Activated T-helper 2 cell treated with anti-CD3 and anti-CD28 coated beads, Interferon-gamma antibody, Interleukin-2, Interleukin-4, amounts not matched to agents 10 μg/mL and 5 μg/mL and 100 μg/mL, durations not matched to agents 14 hours and 24 hours and 36 hours (primary cell): ENCODE data around the gene P4HA3. TPM values are rescaled to one million over a fixed set of nuclear protein-coding genes. Genes with fewer than 3 reads are reported as not detected.

Experiments used
- DNase-seq: peaks from one replicate; pipeline ENCODE4 v3.0.0; 2021; ENCODE audit warnings: low spot score
- H3K27ac Mint-ChIP-seq: one replicate; pipeline ENCODE4 v1.8.0; 2021; ENCODE audit warnings: mixed read lengths
- H3K27me3 Mint-ChIP-seq: one replicate; pipeline ENCODE4 v1.8.0; 2021; ENCODE audit warnings: low read depth, mixed read lengths
- H3K36me3 Mint-ChIP-seq: one replicate; pipeline ENCODE4 v1.8.0; 2021; ENCODE audit warnings: low read depth, mixed read lengths
- H3K4me1 Mint-ChIP-seq: one replicate; pipeline ENCODE4 v1.8.0; 2021; ENCODE audit warnings: low read depth, mixed read lengths
- H3K4me3 Mint-ChIP-seq: one replicate; pipeline ENCODE4 v1.8.0; 2021; ENCODE audit warnings: low read depth, mild to moderate bottlenecking, moderate library complexity, mixed read lengths
- H3K9me3 Mint-ChIP-seq: one replicate; pipeline ENCODE4 v1.8.0; 2021; ENCODE audit warnings: mixed read lengths
- intact Hi-C: fragments of 100-400 bp; cut with micrococcal nuclease; formaldehyde crosslinking; loops from one replicate; pipeline ENCODE4 v1.15.1; 2023
- total RNA-seq: library from RNA; stranded (reverse); gene quantifications from 2 replicates; pipeline ENCODE4 v1.2.3, GENCODE V29; 2022

P4HA3 gene
- total RNA-seq, 1 donor from 2014 or later = not detected

GRCh38 chr11:74276581-74276980 is 34.9 kb downstream of the P4HA3 start:
- no peaks in the 10 kb centered on the region for H3K4me1 Mint-ChIP-seq
- H3K27ac Mint-ChIP-seq = no peak overlapping the region
- no peaks in the 10 kb centered on the region for H3K36me3 Mint-ChIP-seq
- intact Hi-C loops = no loop called here
- peaks cover 30% of the 10 kb centered on the region for H3K27me3 Mint-ChIP-seq
- H3K9me3 Mint-ChIP-seq = no peaks in the 10 kb centered on the region
- no peak overlapping the region for H3K4me3 Mint-ChIP-seq
- DNase-seq = no peak

GRCh38 chr11:74272276-74272675 is 39.2 kb downstream of the P4HA3 start:
- H3K4me1 Mint-ChIP-seq = peaks cover 11% of the 10 kb centered on the region
- intact Hi-C loops = no loop called here
- H3K4me3 Mint-ChIP-seq = no peak overlapping the region
- peaks cover 33% of the 10 kb centered on the region for H3K27me3 Mint-ChIP-seq
- DNase-seq = no peak
- no peaks in the 10 kb centered on the region for H3K36me3 Mint-ChIP-seq
- no peak overlapping the region for H3K27ac Mint-ChIP-seq
- no peaks in the 10 kb centered on the region for H3K9me3 Mint-ChIP-seq

GRCh38 chr11:74269161-74269811 is 42.2 kb downstream of the P4HA3 start:
- Mint-ChIP-seq H3K9me3 (no peaks in the 10 kb centered on the region), H3K36me3 (no peaks in the 10 kb centered on the region), H3K27me3 (peaks cover 22% of the 10 kb centered on the region), H3K4me1 (peaks cover 11% of the 10 kb centered on the region), H3K27ac (no peak overlapping the region), H3K4me3 (no peak overlapping the region)
- intact Hi-C loops = no loop called here
- DNase-seq = no peak

- H3K9me3 Mint-ChIP-seq = no peaks in the 10 kb centered on the region
- H3K4me1 Mint-ChIP-seq = peaks cover 11% of the 10 kb centered on the region
- intact Hi-C loops = no loop called here
- no peak overlapping the region for H3K4me3 Mint-ChIP-seq
- no peak for DNase-seq
- H3K27ac Mint-ChIP-seq = no peak overlapping the region
- H3K36me3 Mint-ChIP-seq = no peaks in the 10 kb centered on the region
- peaks cover 22% of the 10 kb centered on the region for H3K27me3 Mint-ChIP-seq
These were observed 43.0 kb downstream of the P4HA3 start for GRCh38 chr11:74268456-74268855.

GRCh38 chr11:74267014-74267413 is 44.4 kb downstream of the P4HA3 start:
- Mint-ChIP-seq H3K4me3 (no peak overlapping the region), H3K4me1 (peaks cover 11% of the 10 kb centered on the region), H3K27ac (no peak overlapping the region), H3K27me3 (peaks cover 18% of the 10 kb centered on the region), H3K9me3 (no peaks in the 10 kb centered on the region), H3K36me3 (no peaks in the 10 kb centered on the region)
- intact Hi-C loops = no loop called here
- no peak for DNase-seq

- intact Hi-C loops = no loop called here
- H3K4me1 Mint-ChIP-seq = peaks cover 11% of the 10 kb centered on the region
These were observed 46.2 kb downstream of the P4HA3 start for GRCh38 chr11:74265256-74265655.

GRCh38 chr11:74262725-74263124 is 48.7 kb downstream of the P4HA3 start:
- no peaks in the 10 kb centered on the region for H3K9me3 Mint-ChIP-seq
- H3K4me3 Mint-ChIP-seq = no peak overlapping the region
- intact Hi-C loops = no loop called here
- no peak for DNase-seq
- no peak overlapping the region for H3K27ac Mint-ChIP-seq
- no peaks in the 10 kb centered on the region for H3K4me1 Mint-ChIP-seq
- no peaks in the 10 kb centered on the region for H3K36me3 Mint-ChIP-seq
- H3K27me3 Mint-ChIP-seq = peaks cover 6% of the 10 kb centered on the region

More at GRCh38 chr11:74265256-74265655, 46.2 kb downstream of the P4HA3 start:
- no peaks in the 10 kb centered on the region for H3K9me3 Mint-ChIP-seq
- no peaks in the 10 kb centered on the region for H3K36me3 Mint-ChIP-seq
- peaks cover 13% of the 10 kb centered on the region for H3K27me3 Mint-ChIP-seq
- no peak overlapping the region for H3K27ac Mint-ChIP-seq
- no peak overlapping the region for H3K4me3 Mint-ChIP-seq
- no peak for DNase-seq

GRCh38 chr11:74257959-74258553 is 53.4 kb downstream of the P4HA3 start:
- no peak for DNase-seq
- intact Hi-C loops = loop anchor here (2.0 kb wide), 1 partner anchor 191 kb away; no protein-coding TSS in a partner anchor
- Mint-ChIP-seq H3K36me3 (peaks cover 26% of the 10 kb centered on the region), H3K4me1 (no peaks in the 10 kb centered on the region), H3K27ac (no peak overlapping the region), H3K27me3 (peaks cover 6% of the 10 kb centered on the region), H3K9me3 (no peaks in the 10 kb centered on the region), H3K4me3 (no peak overlapping the region)

- no peak for DNase-seq
These were observed 54.9 kb downstream of the P4HA3 start for GRCh38 chr11:74256378-74257133.

GRCh38 chr11:74255741-74256375 is 55.6 kb downstream of the P4HA3 start:
- Mint-ChIP-seq H3K36me3 (peaks cover 28% of the 10 kb centered on the region), H3K27me3 (no peaks in the 10 kb centered on the region), H3K4me3 (no peak overlapping the region), H3K9me3 (no peaks in the 10 kb centered on the region), H3K4me1 (no peaks in the 10 kb centered on the region), H3K27ac (no peak overlapping the region)
- DNase-seq = peak; percentile 25
- intact Hi-C loops = loop anchor here (2.0 kb wide), 2 partner anchors 65 to 193 kb away; no protein-coding TSS in a partner anchor

More at GRCh38 chr11:74256378-74257133, 54.9 kb downstream of the P4HA3 start:
- Mint-ChIP-seq H3K9me3 (no peaks in the 10 kb centered on the region), H3K27ac (no peak overlapping the region), H3K36me3 (peaks cover 26% of the 10 kb centered on the region), H3K4me1 (no peaks in the 10 kb centered on the region), H3K27me3 (no peaks in the 10 kb centered on the region), H3K4me3 (no peak overlapping the region)
- intact Hi-C loops = loop anchor here (2.0 kb wide), 1 partner anchor 192 kb away; no protein-coding TSS in a partner anchor

GRCh38 chr11:74253361-74253760 is 58.1 kb downstream of the P4HA3 start:
- Mint-ChIP-seq H3K4me1 (no peaks in the 10 kb centered on the region), H3K27me3 (no peaks in the 10 kb centered on the region), H3K4me3 (no peak overlapping the region), H3K27ac (no peak overlapping the region), H3K9me3 (no peaks in the 10 kb centered on the region), H3K36me3 (peaks cover 42% of the 10 kb centered on the region)
- no peak for DNase-seq
- intact Hi-C loops = no loop called here

GRCh38 chr11:74249496-74249895 is 61.9 kb downstream of the P4HA3 start:
- H3K9me3 Mint-ChIP-seq = no peaks in the 10 kb centered on the region
- no peak overlapping the region for H3K4me3 Mint-ChIP-seq
- no peak for DNase-seq
- H3K36me3 Mint-ChIP-seq = peaks cover 48% of the 10 kb centered on the region
- H3K27ac Mint-ChIP-seq = no peak overlapping the region
- H3K27me3 Mint-ChIP-seq = no peaks in the 10 kb centered on the region
- no peaks in the 10 kb centered on the region for H3K4me1 Mint-ChIP-seq
- intact Hi-C loops = no loop called here
